ACC112 (cell line): ENCODE results near the gene ALKBH5.

Experiments used
- H2AFZ ChIP-seq: fragments of 200-600 bp; sonication (generic); one replicate; pipeline ENCODE4 v1.6.0; 2017; ENCODE audit warnings: antibody characterized with exemption, low read length; ENCODE audit not compliant: unreplicated experiment
- H3K27ac ChIP-seq: fragments of 200-600 bp; sonication (generic); 2 replicates; pipeline ENCODE4 v1.5.1; 2014; ENCODE audit warnings: low read depth, mild to moderate bottlenecking, antibody characterized with exemption, low read length, moderate library complexity
- H3K27me3 ChIP-seq: fragments of 200-600 bp; sonication (generic); 2 replicates; pipeline ENCODE4 v1.6.1; 2014; ENCODE audit warnings: mild to moderate bottlenecking, antibody characterized with exemption, low read length, moderate library complexity, mixed read lengths; ENCODE audit not compliant: insufficient read depth
- H3K36me3 ChIP-seq: fragments of 200-600 bp; sonication (generic); 2 replicates; pipeline ENCODE4 v1.6.1; 2016; ENCODE audit warnings: mild to moderate bottlenecking, antibody characterized with exemption, low read length, moderate library complexity, mixed read lengths; ENCODE audit not compliant: insufficient read depth
- H3K4me1 ChIP-seq: fragments of 200-600 bp; sonication (generic); one replicate; pipeline ENCODE4 v1.6.1; 2016; ENCODE audit warnings: low read length, mixed read lengths; ENCODE audit not compliant: insufficient read depth, unreplicated experiment, control insufficient read depth
- H3K4me3 ChIP-seq: fragments of 200-600 bp; sonication (generic); 2 replicates; pipeline ENCODE4 v1.5.1; 2014; ENCODE audit warnings: mild to moderate bottlenecking, low read depth, low read length
- H3K79me2 ChIP-seq: fragments of 200-600 bp; sonication (generic); one replicate; pipeline ENCODE4 v1.6.0; 2016; ENCODE audit warnings: low read length; ENCODE audit not compliant: control insufficient read depth, unreplicated experiment, insufficient read depth

The ALKBH5 gene

GRCh38 chr17:18224387-18225120 is 40.9 kb downstream of the ALKBH5 start:
- Histone ChIP-seq H3K79me2 (peaks cover 37% of the 10 kb centered on the region), H3K36me3 (no peaks in the 10 kb centered on the region), H3K27me3 (no peaks in the 10 kb centered on the region), H3K27ac (peak overlapping the region; percentile 68), H2AFZ (peak overlapping the region; percentile 72), H3K4me1 (peaks cover 35% of the 10 kb centered on the region), H3K4me3 (peak overlapping the region; percentile 48)

GRCh38 chr17:18225121-18225641 is 41.6 kb downstream of the ALKBH5 start, which contains the start of gene LLGL1:
TSS of gene LLGL1 (plus strand) at chr17:18225635. CDS start at chr17:18225683, 48 bp downstream.
- peaks cover 42% of the 10 kb centered on the region for H3K79me2 ChIP-seq
- no peaks in the 10 kb centered on the region for H3K27me3 ChIP-seq
- H3K36me3 ChIP-seq: no peaks in the 10 kb centered on the region
- H3K4me1 ChIP-seq: peaks cover 34% of the 10 kb centered on the region
- peak within 1 kb of the TSS; percentile 90 for H2AFZ ChIP-seq
- H3K4me3 ChIP-seq: peak within 1 kb of the TSS; percentile 79
- H3K27ac ChIP-seq: peak within 1 kb of the TSS; percentile 68

GRCh38 chr17:18225642-18226283 is 42.1 kb downstream of the ALKBH5 start:
- Histone ChIP-seq H3K4me3 (peak overlapping the region; percentile 79), H3K79me2 (peaks cover 42% of the 10 kb centered on the region), H3K36me3 (no peaks in the 10 kb centered on the region), H3K4me1 (peaks cover 29% of the 10 kb centered on the region), H3K27ac (no peak overlapping the region), H3K27me3 (no peaks in the 10 kb centered on the region), H2AFZ (peak overlapping the region; percentile 90)

- Histone ChIP-seq H3K79me2 (peaks cover 42% of the 10 kb centered on the region), H3K27ac (no peak overlapping the region), H3K4me3 (peak overlapping the region; percentile 79), H3K36me3 (no peaks in the 10 kb centered on the region), H3K27me3 (no peaks in the 10 kb centered on the region), H3K4me1 (peaks cover 22% of the 10 kb centered on the region), H2AFZ (peak overlapping the region; percentile 90)
These were observed 42.8 kb downstream of the ALKBH5 start for GRCh38 chr17:18226284-18226945.

GRCh38 chr17:18227635-18228034 is 44.0 kb downstream of the ALKBH5 start:
- Histone ChIP-seq H3K27ac (no peak overlapping the region), H2AFZ (no peak overlapping the region), H3K79me2 (peaks cover 42% of the 10 kb centered on the region), H3K4me1 (peaks cover 19% of the 10 kb centered on the region), H3K36me3 (no peaks in the 10 kb centered on the region), H3K4me3 (no peak overlapping the region; the same call in 1 of the 2 replicates), H3K27me3 (no peaks in the 10 kb centered on the region)

- Histone ChIP-seq H3K27ac (no peak overlapping the region), H2AFZ (no peak overlapping the region), H3K27me3 (no peaks in the 10 kb centered on the region), H3K4me3 (no peak overlapping the region), H3K4me1 (peaks cover 19% of the 10 kb centered on the region), H3K36me3 (no peaks in the 10 kb centered on the region), H3K79me2 (peaks cover 42% of the 10 kb centered on the region)
These were observed 44.6 kb downstream of the ALKBH5 start for GRCh38 chr17:18228176-18228682.

- H3K79me2 ChIP-seq: peaks cover 42% of the 10 kb centered on the region
- H3K4me1 ChIP-seq: peaks cover 15% of the 10 kb centered on the region
- no peak overlapping the region for H2AFZ ChIP-seq
- H3K36me3 ChIP-seq: no peaks in the 10 kb centered on the region
- H3K27ac ChIP-seq: no peak overlapping the region
- no peak overlapping the region for H3K4me3 ChIP-seq
- no peaks in the 10 kb centered on the region for H3K27me3 ChIP-seq
These were observed 45.6 kb downstream of the ALKBH5 start for GRCh38 chr17:18229254-18229653.

- no peak overlapping the region for H3K4me3 ChIP-seq
- H3K27ac ChIP-seq: no peak overlapping the region
- H3K79me2 ChIP-seq: peaks cover 42% of the 10 kb centered on the region
- peaks cover 10% of the 10 kb centered on the region for H3K4me1 ChIP-seq
- no peaks in the 10 kb centered on the region for H3K36me3 ChIP-seq
- no peaks in the 10 kb centered on the region for H3K27me3 ChIP-seq
- H2AFZ ChIP-seq: no peak overlapping the region
These were observed 46.1 kb downstream of the ALKBH5 start for GRCh38 chr17:18229771-18230170.

- peaks cover 14% of the 10 kb centered on the region for H3K4me1 ChIP-seq
- H3K79me2 ChIP-seq: peaks cover 42% of the 10 kb centered on the region
- H3K4me3 ChIP-seq: no peak overlapping the region
- H3K36me3 ChIP-seq: no peaks in the 10 kb centered on the region
- H3K27ac ChIP-seq: no peak overlapping the region
- H3K27me3 ChIP-seq: no peaks in the 10 kb centered on the region
- no peak overlapping the region for H2AFZ ChIP-seq
These were observed 46.9 kb downstream of the ALKBH5 start for GRCh38 chr17:18230288-18231141.

GRCh38 chr17:18231164-18231563 is 47.5 kb downstream of the ALKBH5 start:
- Histone ChIP-seq H3K79me2 (peaks cover 38% of the 10 kb centered on the region), H3K4me1 (peaks cover 21% of the 10 kb centered on the region), H2AFZ (no peak overlapping the region), H3K4me3 (no peak overlapping the region), H3K36me3 (no peaks in the 10 kb centered on the region), H3K27ac (no peak overlapping the region), H3K27me3 (no peaks in the 10 kb centered on the region)
